ENCODE results near the gene CHST11.
A peak's percentile ranks its signal among the peaks of the same experiment; 100 is the strongest.

Gene CHST11

DNA sequence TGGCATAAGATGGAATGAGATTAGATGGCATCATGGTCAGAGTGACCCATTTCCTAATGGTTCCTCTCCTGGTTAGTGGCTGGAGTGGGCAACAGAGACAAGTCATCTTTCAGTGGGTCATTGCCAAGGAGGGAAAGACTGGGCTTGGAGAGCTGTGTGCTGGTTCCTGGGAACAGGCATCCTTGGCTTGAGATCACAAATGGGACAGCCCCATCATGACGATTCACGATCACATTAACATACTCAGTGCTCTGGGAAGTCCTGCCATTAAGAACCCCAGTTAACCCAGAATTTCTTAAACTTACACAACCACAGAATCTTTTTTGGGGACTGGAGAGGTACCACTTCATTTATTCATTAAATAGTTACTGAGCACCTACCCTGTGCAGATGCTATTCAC is 27.3 kb downstream of the CHST11 start:
- DNase-seq = no peak

GRCh38 chr12:104485651-104486362 is 29.1 kb downstream of the CHST11 start:
- peak; percentile 60 for DNase-seq

GRCh38 chr12:104486363-104486750 is 29.6 kb downstream of the CHST11 start:
- no peak for DNase-seq

DNA sequence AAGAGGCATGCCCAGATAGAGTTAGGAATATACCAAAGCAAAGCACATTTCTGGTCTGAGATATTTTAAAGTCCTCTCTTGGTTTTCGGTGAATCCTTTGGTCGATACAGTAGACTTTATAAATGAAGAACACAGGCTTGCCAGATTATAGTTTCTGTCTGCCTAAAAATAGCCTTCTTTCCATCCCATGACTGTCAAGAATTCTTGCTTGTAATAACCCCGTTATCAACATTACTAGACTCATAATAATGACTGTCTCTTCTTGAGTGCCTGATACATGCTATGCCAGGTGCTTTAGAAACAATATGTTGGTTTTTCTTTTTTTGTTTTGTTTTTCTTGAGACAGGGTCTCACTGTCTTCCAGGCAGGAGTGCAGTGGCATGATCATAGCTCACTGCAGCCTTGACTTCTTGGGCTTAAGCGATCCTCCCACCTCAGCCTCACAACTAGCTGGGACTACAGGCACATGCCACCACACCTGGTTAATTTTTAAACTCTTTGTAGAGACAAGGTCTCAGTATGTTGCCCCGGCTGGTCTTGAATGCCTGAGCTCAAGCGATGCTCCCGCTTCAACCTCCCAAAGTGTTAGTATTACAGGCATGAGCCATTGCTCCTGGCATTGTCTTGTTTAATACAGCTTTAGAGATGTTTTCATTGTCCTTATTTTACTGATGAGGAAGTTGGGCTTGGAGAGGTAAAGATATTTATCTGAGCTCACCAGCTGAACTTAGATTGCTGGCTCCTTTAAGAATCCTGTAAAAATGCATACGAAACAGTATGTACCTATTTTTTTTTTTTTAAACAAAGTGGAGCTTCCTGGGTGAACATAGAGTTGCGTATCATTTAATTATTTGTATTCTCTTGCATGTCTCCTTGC is 30.4 kb downstream of the CHST11 start:
- DNase-seq = no peak

DNA sequence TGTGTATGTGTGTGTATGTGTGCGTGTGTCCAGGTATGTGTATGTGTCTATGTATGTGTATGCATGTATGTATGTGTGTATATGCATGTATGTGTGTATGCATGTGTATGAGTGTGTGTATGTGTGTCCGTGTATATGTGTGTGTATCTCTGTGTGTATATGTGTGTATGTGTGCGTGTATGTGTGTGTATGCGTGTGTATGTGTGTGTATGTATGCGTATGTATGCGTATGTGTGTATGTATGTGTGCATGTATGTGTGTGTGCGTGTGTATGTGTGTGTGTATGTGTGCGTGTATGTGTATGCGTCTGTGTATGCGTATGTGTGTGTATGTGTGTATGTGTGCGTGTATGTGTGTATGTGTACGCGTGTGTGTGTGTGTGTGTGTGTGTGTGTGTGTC is 31.6 kb downstream of the CHST11 start:
- DNase-seq = no peak

DNA sequence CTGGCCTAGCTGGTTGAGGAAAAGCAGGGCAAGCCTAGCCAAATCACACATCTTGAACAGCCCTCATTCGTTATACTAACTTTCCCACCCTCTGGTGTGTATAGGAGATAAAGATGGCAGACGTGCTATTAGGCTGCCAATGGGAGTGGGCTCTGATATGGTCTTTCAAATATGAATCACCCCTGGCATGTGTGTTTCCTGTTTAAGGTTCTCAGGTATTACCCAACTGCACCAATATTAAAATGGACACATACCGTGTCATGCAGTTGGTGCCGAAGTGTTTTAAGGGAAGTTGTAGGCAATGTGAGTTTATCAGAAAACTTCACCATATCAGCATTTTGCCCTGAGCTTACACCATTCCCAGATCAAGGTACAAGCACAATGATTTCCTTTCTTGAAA is 33.4 kb downstream of the CHST11 start:
- no peak for DNase-seq

GRCh38 chr12:104490850-104491249 is 34.1 kb downstream of the CHST11 start:
- DNase-seq = no peak

GRCh38 chr12:104493496-104493895 is 36.7 kb downstream of the CHST11 start:
- no peak for DNase-seq

- peak; percentile 61 for DNase-seq
Measured at GRCh38 chr12:104494137-104494792, 37.5 kb downstream of the CHST11 start.

GRCh38 chr12:104494793-104495158 is 38.0 kb downstream of the CHST11 start:
- peak; percentile 56 for DNase-seq

- no peak for DNase-seq
Measured at GRCh38 chr12:104495786-104496185, 39.0 kb downstream of the CHST11 start.

DNA sequence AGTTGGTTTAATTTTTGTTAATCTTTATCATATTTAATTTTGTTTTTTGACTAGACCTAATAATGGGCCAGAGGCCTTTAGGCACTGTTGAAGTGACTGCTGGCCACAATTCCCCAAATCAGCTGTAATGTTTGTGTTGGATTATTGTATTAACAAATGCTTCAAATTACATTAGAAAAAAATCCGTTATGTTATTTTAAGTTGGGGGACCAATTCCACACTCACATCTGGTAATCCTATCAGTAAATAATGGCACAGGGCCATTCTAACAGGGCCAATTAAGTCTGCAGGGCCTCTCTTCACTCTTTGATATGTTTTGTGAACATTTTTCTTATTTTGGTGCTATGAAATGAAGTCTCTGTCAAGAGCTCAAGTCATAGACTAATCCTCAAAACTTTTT is 39.6 kb downstream of the CHST11 start:
- DNase-seq = no peak

DNA sequence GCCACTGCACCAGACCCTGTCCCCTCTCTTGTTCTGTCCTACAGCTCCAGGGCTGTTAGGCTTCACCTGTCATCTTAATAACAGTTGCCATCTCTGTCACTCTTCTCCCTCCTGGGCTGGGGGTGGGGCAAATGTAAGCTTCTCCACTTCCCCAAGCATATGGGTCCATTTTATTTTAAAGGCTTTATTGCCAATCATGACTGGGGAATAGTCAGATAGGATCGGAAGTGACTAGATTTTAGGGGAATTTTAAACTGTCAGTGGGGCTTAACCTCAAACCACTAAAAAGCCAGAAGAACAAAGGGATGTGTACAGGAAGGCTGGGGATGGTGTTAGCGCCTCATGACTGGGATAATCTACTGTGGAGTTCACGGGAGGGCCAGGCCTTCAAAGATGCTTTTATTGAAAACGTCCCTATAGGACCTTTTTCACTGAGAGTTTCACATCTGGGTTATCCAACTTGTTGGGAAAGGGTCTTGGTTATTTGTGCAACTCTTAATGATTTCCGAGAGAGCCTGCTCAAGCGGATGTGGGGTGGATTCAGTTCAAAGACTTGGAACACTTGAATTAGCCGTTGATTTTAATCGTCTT is 41.6 kb downstream of the CHST11 start:
- peak; percentile 63 for DNase-seq

DNA sequence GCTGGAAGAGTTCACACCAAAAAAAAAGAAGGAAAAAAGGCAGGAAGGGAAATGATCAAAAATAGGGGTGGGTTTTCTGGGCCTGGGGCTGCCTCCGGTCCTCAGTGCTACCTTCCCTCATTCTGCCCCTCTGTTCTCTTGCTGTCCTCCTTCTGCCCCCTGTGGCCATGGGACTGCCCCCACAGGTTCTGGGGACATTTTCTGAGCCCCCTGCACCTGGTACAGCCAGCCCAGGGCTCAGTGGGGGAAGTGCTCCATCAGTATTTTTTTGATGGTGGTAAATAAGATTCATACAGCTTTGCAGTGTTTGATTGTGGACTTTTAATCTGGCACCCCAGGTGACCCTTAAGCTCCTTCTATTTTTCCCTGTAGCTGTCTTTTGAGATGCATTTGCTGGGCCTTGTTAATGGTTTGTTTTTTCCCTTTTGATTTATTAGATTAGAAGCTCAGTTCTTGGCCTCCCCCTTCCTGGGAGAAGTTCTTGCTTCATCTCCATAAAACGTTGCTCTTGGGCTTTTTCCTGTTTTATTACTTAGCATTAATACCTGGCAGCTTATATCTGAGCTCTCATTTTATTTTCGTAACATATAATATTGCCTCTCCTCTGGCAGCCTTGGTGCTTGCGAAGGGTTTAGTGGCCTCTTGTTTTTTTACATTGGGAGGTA is 43.1 kb downstream of the CHST11 start:
- no peak for DNase-seq

DNA sequence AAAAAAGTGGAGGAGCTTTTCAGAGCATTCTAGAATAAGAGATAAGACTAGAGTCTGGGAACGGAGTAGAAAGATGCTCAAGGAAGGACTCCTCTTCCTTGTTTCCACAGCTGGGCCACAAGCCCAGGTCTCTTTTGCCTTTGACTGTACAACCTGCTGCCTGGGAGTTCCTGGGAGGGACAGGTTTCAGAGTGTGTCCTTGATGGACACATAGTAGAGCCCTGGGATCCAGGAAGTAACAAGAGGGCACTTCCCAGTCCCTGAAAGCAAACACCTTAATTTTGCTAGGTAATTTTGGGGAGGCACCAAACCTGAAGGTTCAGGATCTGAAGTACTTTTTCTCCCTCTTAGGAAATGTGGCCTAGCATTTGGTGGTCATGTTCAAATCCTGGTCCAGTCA is 44.4 kb downstream of the CHST11 start:
- no peak for DNase-seq

GRCh38 chr12:104501660-104502059 is 44.9 kb downstream of the CHST11 start:
- no peak for DNase-seq

DNA sequence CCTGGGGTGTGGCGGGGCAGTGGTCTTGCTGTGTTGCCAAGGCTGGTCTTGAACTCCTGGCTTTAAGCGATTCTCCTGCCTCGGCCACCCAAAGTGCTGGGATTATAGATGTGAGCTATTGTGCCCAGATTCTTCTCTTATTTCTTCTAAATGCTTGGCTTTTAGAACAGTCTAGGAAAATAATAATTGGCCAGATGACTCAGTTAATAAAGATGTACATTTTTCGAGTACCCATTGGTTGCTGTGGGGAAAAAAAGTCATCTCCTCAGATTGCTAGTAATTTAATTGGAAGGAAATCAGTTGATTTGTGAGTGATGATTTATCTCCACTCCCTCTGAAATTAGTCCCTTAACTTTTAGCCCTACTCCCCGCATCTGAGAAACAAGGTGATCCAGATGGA is 45.5 kb downstream of the CHST11 start:
- no peak for DNase-seq

GRCh38 chr12:104502638-104503037 is 45.9 kb downstream of the CHST11 start:
- DNase-seq = no peak

- DNase-seq = no peak
Measured at GRCh38 chr12:104503191-104503590, 46.4 kb downstream of the CHST11 start.

- DNase-seq = no peak
Measured at GRCh38 chr12:104504146-104504545, 47.4 kb downstream of the CHST11 start.

DNA sequence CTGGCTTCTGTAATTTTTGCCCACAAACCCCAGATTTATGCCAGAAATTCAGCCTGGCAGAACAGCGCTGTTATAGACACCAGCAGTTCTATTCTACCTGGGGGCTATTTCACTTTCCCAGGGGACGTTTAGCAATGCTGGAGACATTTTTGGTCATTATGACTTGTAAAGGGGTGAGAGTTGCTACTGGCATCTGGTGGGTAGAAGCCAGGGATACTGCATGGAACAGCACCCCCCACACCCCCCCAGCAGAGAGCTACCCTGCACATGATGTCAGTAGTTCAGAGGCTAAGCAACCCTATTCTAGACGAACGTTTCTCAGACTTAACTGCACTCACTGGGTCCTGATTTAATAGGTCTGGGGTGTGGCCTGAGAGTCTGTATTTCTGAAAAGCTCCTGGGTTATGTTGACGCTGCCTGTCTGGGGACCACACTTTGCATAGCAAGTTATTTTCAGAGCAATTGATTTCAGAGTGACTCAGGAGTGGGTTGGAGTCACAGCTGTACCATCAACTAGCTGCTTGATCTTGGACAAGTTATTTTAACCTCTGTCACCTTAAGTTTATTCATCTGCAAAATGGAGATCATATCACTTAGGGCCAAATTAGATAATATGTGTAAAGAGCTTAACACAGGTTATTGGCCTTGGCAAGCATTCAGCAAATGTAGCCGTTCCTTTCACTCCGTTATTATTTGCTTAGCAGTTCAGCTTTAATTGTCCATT is 48.5 kb downstream of the CHST11 start:
- no peak for DNase-seq

All from activated CD4-positive, alpha-beta T cell treated with anti-CD3 and anti-CD28 coated beads, Interleukin-2, Interleukin-6, amounts not matched to agents 100 ng/mL and 50 ng/mL, durations not matched to agents 16 hours and 8 hours (primary cell).